ENCODE measurements around the gene PHLDB2. TPM values are rescaled to one million over a fixed set of nuclear protein-coding genes. Genes with fewer than 3 reads are reported as not detected.

Gene PHLDB2
- total and polyA plus RNA-seq, 2 of the 4 experiments (the other 2 are of a cell fraction) = 10.6 to 28.7 TPM

DNA sequence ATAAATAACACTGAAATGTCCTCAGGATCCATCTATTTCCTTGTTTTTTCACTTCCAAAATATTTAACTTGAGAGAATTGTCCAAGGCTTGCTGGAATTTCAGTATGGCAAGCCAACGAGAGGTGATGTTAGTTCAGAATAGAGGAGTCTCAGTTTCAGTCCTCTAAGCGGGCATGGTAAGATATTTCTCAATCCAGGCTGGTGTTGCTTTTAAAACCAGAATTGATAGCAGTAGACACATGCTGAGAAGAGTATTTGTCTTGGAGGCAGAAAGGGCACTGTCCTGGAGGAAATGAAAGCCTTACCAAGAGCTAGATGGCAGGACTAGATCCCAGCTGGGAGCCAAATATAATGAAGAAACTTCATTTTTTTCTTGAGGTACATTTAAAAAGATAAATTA lies 23.1 kb downstream of the PHLDB2 start (continued):
- TF ChIP-seq, protein P1, sequence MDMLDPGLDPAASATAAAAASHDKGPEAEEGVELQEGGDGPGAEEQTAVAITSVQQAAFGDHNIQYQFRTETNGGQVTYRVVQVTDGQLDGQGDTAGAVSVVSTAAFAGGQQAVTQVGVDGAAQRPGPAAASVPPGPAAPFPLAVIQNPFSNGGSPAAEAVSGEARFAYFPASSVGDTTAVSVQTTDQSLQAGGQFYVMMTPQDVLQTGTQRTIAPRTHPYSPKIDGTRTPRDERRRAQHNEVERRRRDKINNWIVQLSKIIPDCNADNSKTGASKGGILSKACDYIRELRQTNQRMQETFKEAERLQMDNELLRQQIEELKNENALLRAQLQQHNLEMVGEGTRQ (IDR thresholded peaks at IDR 0.05; ENCODE audit: low read depth, low read length) = no peak

- Histone ChIP-seq H3K9me1 (ENCODE audit: insufficient read depth, low read length) (no peaks in the 10 kb centered on the region), H2BK20ac (ENCODE audit: low read depth, low read length) (no peak overlapping the region), H3K56ac (ENCODE audit: extremely low read depth, insufficient read depth, low read length) (no peak overlapping the region), H4K5ac (ENCODE audit: low read depth, low read length) (no peak overlapping the region), H3K18ac (ENCODE audit: low read depth, low read length) (no peak overlapping the region), H2AFZ (replicated peaks; ENCODE audit: low read length, poor library complexity) (no peak overlapping the region), H3K27me3 (ENCODE audit: control insufficient read depth, insufficient read depth, low read length) (no peaks in the 10 kb centered on the region), H2BK5ac (ENCODE audit: low read depth, low read length, poor library complexity, severe bottlenecking) (no peak overlapping the region), H3K4ac (ENCODE audit: low read depth, low read length) (no peak overlapping the region), H3K4me1 (ENCODE audit: control insufficient read depth, insufficient read depth, low read length) (no peaks in the 10 kb centered on the region), H3K9me3 (ENCODE audit: control insufficient read depth, insufficient read depth, low read length) (peaks cover 1% of the 10 kb centered on the region; the same call in 1 of the 2 replicates), H3K14ac (replicated peaks; ENCODE audit: low read depth, low read length) (no peak overlapping the region), H3K36me3 (ENCODE audit: control insufficient read depth, insufficient read depth, low read length) (peaks cover 12% of the 10 kb centered on the region), H4K8ac (ENCODE audit: low read depth in 2 of 2, low read length in 2 of 2) (no peak overlapping the region), H3K4me3 (ENCODE audit: insufficient read depth, low read depth, low read length) (no peak overlapping the region), H3K23ac (ENCODE audit: low read depth, low read length) (no peak overlapping the region), H4K20me1 (ENCODE audit: insufficient read depth, low read length) (no peaks in the 10 kb centered on the region), H2BK120ac (ENCODE audit: low read depth, low read length) (no peak overlapping the region), H3K4me2 (ENCODE audit: low read depth, low read length) (no peak overlapping the region), H2BK15ac (ENCODE audit: low read depth, low read length) (no peak overlapping the region), H3K27ac (ENCODE audit: insufficient read depth, low read length) (no peak overlapping the region), H3K79me1 (ENCODE audit: low read depth in 1 of 2, low read length in 2 of 2) (peaks cover 0 to 21% of the 10 kb centered on the region in 2 experiments; a peak in 1 of 4 replicates), H4K91ac (ENCODE audit: insufficient read depth, low read depth, low read length) (no peak overlapping the region), H2AK9ac (replicated peaks; ENCODE audit: low read depth, low read length, poor library complexity) (no peak overlapping the region), H2AK5ac (ENCODE audit: low read depth, low read length) (no peak overlapping the region), H3K9ac (ENCODE audit: low read depth, low read length) (no peak overlapping the region)
- DNase-seq = no peak
- TF ChIP-seq MXI1 (IDR thresholded peaks at IDR 0.05; ENCODE audit: borderline replicate concordance, low read depth, low read length) = no peak
- no peak for TF ChIP-seq MAFK (IDR thresholded peaks at IDR 0.05; ENCODE audit: low read depth, low read length)
- no peak for TF ChIP-seq CEBPB (IDR thresholded peaks at IDR 0.05; ENCODE audit: low read depth, low read length)
- TF ChIP-seq, protein P1 (IDR thresholded peaks at IDR 0.05; ENCODE audit: low read depth, low read length) = no peak
- no peak for ATAC-seq (ENCODE audit: low read depth)
- CTCF ChIA-PET = interaction anchor here (1.4 kb wide), 1 partner anchor 12 kb away, joined by 4 read pairs; no protein-coding TSS in a partner anchor
- dilution Hi-C loops (cut with HindIII; ENCODE audit: low sequenced_read_pairs, unreplicated experiment) = no loop called here
- POLR2A ChIA-PET (ENCODE audit: unreplicated experiment) = no interaction called here
- intact Hi-C loops (cut with micrococcal nuclease) = no loop called here
- no TSS peak for BruUV-seq (replicated peaks)
- in situ Hi-C loops (cut with MboI; ENCODE audit: low sequenced_read_pairs) = no loop called here
Observed at GRCh38 chr3:111882799-111883198, 23.7 kb downstream of the PHLDB2 start.

All from IMR-90 (cell line).